GM18907 (cell line): Measurements from ENCODE around the gene SLC1A4.

Experiments used
- ATAC-seq: cut with Tn5 transposase; IDR thresholded peaks from one replicate; pipeline ENCODE4 v1.9.1; 2021; ENCODE audit warnings: mild to moderate bottlenecking, moderate library complexity; ENCODE audit not compliant: unreplicated experiment

The SLC1A4 gene

DNA sequence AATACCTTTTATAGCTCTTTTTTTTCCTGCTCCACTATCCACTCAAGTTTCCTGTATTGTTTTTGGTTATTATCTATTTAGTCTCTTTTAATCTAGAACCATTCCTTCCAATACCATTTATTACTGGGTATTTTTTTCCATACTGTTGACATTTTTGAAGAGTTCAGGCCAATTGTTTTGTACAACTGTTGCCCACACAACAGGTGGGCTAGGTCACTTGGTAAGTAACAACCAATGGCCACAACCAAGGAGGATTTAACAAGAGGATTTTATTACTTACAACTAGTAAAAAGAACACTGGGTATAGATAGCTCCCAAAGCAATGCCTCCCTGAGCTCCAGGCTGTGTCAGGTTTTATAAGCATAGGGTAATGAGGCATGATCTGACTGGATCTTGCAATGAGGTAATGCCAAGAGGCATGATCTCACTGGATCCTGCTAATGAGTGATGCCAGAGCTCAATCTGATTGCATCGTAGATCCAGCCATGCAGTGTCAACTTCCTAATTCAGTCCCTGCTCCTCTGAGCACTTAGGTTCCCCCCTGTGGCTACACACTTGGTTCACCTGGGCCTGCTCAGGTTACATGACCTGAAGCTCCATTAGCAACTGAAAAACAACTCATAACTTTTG, 59.9 kb downstream of the SLC1A4 start:
- ATAC-seq, result no peak

GRCh38 chr2:65050931-65051330, 61.7 kb downstream of the SLC1A4 start:
- ATAC-seq, result no peak

DNA sequence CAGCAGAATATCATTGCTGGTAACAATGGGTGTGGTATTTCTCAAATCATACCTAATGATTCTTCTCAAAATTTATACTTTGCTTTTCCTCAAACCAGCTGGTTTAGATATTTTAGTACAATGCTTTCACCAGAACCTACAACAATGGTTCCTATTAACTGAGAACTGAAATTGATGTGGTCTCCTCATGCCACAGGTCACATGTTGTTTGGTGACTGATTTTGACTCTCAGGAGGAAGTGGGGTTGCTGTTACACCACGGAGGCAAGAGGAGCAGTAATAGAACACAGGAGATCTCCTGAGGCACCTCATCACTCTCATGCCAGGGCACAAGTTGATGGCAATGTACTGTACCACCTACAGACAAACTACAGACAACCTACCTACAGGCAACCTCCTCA, 64.0 kb downstream of the SLC1A4 start:
- ATAC-seq, result peak; percentile 62

DNA sequence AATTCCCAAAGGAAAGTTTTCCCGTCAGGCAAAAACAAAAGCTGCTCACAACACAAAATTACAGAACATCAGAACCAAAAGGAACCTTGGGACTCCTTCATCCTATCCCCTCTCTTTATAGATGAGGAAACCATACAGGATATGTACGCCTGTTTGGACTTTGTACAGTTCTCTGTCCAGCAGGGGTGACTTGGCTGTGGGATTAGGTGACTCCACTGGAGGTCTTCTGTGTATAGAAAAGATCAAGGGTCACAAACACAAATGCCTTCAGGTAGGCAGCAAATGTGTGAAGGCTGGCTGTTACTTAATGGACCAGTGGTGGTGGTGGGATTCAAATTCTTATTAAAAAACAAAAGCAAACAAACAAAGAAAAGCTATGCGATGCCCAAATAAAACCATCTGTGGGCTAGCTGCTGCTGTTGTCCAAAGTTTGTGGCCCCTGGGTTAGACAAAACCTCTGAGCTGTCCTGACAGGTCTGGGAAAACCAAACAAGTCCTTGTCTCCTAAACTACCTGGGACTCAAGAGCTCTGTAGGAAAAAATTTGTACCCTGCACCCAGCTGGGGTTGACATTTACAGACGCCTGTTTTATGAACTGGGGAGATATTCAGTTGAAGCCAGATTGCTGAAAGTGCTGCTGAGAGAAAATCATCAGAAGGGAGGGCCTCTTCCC, 65.7 kb downstream of the SLC1A4 start:
- no peak for ATAC-seq

DNA sequence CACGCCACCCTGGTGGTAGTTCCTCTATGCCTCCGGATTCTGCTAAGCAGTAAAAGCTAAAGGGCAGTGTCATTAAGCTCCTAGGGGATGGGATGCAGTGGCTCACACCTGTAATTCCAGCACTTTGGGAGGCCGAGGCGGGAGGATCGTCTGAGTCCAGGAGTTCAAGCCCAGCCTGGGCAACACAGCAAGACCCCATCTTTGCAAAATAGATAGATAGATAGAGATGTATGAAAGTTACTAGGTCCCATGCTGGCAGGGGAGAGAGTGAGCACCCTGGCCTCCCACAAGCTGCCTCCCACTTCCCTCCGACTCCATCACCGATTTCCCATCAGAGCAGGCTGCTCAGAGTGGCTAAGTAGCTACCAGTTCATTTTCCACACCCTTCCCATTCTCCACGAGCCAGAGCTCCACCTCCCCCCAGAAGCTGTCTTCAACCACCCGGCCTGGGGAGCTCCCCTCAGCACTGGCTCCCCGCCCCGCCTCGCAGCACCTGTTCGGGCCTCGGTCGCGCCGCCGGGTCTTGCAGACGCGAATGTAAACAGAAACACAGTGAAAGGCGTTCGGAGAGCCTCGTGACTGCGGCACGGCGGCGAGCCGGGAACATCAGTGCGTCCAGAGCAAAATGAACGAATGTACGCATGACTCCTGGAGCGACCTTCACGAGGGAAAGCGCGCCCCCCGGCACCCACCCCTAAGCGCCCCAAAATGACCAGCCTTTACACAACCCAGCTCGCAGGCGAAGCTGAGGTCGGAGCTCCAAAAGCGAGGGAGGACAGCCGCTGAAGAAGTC, 66.4 kb downstream of the SLC1A4 start:
- ATAC-seq, result peak; percentile 36

DNA sequence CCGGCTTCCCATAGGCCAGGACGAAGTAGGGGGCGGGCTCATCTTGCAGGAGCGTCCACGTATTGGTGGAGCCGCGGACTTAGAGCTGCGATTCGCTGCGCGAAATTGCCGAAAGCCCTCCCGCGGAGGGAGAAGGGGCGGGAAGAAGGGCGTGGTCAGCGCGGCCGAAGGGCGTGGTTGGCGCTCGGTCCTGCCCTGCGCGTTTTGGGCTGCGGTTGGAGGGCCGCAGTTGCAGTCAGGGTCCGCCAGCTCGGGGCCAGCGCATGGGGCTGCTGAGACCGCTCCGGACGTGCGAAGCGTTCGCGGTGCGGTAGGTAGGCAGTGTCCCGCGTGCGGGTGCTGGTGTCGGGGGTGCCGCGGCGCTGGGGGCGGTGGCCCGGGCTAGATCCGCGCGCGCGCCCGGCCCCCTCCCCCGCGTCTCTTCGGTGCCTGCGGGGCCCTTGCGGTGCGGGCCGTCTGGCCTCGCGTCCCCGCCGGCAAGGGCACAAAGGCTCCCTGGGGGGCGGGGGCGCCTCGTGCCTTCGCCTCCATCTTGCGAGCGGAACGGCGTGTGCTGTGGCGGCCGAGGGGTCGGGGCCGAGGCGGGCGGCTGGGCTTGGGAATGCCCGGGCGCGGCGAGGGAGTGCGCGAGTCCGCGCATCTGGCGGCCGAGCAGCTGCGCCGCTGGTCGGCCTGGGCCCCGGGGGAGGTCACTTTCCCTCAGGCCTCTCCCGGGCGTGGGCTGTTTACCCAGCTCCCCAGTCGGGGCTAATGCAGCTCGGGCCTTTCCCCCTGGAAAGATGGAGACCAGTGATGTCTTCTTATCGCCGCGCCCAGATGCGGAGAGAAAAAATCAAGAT, 67.2 kb downstream of the SLC1A4 start, which contains the start of gene CEP68:
Gene CEP68, plus strand, starts transcription at position 202 of the 839 bp plus-strand sequence. CDS start 13,029 bp downstream, outside the sequence.
- ATAC-seq, result peak; percentile 86

- no peak for ATAC-seq
These were observed 67.8 kb downstream of the SLC1A4 start for GRCh38 chr2:65057054-65057375.

DNA sequence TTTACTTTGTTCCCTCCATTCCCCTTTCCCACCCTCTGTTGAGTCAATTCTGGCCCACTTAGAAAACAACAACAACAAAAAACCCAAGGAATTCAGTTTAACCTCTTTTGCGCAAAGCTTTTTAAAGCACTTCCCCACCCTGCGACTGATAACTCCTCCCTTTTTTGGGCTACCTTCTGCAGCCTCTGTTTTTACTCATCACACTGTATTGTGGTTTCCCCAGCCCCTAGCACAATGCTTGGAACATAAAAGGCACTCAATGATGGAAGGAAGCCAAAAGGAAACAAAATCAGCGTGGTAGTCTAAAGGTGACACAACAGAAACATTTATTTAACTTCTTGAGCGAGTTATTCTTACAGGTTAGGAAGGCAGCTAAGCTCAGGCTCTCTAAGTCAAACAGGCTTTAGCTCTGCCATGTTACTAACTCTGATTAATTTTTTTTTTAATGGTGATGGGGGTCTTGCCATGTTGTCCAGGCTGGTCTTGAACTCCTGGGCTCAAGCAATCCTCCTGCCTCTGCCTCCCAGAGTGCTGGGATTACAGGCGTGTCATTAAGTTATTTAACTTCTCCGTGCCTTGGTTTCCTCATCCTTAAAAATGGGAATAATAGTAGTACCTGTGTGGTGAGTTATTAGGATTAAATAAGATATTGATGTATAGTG, 68.3 kb downstream of the SLC1A4 start:
- ATAC-seq, result peak; percentile 21

- no peak for ATAC-seq
These were observed 69.9 kb downstream of the SLC1A4 start for GRCh38 chr2:65059071-65059470.

DNA sequence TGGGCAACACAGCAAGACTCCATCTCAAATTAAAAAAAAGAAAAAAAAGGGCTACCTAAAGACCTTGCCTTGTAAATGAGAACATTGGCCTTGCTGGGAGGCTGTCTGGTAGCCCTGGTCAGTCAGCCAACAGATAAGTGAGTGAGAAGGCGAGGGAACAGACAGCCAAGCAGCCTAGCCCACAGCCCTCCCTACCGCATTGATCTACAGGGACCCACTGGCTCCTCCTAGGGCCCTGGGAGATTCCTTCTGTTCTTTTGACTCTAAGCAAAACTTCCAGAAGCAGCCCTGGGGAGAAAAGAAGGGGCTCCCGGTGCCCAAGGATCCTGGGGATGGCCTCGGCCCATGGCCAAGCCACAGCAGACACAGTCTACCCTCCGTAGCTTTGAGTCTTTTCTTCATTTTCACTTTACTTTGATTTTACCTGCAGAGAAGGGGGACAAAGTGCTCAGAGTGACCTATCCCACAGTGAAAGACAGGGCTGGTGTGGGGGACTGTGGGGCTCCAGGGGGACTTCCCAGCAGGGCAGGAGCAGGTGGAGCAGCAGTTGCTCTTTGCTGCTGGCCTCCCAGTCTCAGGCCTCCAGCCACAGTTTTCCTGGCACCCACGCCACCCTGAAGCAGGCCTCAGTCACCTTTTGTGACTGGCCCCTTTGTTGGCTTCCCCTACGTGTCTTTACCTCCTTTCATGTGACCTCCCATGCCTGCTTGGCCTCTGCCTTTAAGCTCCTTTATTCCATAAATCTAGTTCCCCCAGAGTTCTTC, 72.1 kb downstream of the SLC1A4 start:
- ATAC-seq, result no peak

- ATAC-seq, result no peak
These were observed 72.7 kb downstream of the SLC1A4 start for GRCh38 chr2:65061910-65062339.

DNA sequence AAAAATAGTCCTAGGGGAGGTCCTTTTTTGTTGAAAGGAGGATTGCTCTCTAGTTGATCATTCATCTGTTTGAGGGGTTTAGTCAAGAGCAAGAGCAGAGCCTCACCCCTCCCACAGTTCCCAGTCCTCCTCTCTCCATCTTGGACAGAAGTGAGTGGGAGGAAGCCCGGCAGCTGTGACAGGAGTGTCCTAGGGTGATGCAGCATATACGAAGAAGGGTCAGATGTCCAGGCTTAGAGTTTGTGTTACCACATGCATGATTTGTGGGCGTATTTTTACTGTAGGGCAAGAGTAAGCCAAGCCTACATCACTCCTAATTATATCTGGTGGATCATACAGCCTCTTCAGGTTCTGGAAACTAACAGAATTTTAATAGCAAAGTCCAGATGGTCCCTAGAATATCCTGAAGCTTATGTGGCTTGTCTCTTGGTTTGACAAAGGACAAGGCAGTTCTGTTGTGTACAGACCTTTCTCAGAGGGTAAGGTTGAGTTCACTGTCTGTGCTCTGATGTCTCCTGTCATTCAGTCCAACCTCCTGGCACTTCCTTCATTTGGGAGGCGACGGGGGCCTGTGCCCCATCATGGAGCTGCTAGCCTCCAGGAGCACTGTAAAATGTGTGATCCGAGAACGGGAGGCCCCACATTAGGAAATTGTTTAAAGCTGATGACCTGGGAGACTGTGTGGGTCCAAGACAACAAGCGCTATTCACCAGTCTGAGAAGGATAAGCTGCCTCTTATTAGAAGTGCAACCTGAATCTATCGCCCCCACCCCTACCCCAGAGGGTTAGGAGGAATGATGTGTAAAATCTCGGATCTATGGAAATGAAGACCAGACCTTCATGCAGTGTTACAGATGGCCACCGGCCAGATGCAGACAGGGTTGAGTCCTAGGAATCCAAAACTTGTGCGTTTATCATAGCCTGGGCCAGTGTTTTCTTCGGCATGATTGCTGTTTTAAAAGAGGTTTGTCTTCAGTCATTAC, 73.9 kb downstream of the SLC1A4 start:
- ATAC-seq, result no peak

DNA sequence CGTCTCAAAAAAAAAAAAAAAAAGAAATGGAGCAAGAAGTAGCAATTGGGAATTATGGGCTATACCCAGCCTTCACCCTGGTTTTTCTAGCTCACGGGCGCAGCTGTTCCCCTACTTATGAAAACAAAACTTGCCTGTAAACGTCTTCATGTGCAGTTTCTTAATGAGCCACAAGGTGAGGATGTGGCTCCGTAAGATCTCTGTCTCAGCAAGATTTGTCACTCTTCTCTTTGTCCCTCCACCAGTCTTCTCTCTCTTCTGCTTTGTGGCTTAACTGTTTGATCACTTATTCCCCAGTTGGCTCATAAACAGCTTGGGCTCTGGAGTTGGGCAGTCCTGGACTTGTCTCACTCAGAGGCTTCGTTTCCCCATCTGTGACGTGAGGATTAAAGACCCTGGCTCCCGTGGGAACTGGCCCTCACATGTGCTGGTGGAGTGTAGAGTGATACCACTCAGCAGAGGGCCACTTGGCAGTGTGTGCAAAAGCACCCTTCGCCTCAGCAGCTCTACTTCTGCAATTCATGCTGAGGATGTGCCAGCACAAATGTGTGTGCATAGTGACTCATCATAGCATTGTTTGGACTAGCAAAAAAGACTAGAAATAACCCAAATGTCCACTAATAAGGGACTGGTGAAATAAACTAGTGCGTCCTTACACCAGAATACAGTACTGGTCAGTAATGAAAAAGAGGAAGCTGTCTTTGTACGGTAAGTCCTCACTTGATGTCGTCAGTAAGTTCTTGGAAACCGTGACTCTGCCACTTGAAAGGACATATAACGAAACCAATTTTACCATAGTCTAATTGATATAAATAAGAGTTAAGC, 75.7 kb downstream of the SLC1A4 start:
- peak; percentile 88 for ATAC-seq

- ATAC-seq, result no peak
These were observed 78.8 kb downstream of the SLC1A4 start for GRCh38 chr2:65067806-65068553.

DNA sequence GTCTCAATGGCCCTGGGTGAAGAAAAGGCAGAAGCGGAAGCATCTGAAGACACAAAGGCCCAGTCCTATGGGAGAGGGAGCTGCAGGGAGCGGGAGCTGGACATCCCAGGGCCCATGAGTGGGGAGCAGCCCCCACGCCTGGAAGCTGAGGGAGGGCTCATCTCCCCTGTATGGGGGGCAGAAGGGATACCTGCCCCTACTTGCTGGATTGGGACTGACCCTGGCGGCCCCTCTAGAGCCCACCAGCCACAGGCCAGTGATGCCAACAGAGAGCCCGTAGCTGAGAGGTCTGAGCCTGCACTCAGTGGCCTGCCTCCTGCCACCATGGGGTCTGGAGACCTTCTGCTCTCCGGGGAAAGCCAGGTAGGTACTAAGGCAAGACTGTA, 80.2 kb downstream of the SLC1A4 start:
- no peak for ATAC-seq

DNA sequence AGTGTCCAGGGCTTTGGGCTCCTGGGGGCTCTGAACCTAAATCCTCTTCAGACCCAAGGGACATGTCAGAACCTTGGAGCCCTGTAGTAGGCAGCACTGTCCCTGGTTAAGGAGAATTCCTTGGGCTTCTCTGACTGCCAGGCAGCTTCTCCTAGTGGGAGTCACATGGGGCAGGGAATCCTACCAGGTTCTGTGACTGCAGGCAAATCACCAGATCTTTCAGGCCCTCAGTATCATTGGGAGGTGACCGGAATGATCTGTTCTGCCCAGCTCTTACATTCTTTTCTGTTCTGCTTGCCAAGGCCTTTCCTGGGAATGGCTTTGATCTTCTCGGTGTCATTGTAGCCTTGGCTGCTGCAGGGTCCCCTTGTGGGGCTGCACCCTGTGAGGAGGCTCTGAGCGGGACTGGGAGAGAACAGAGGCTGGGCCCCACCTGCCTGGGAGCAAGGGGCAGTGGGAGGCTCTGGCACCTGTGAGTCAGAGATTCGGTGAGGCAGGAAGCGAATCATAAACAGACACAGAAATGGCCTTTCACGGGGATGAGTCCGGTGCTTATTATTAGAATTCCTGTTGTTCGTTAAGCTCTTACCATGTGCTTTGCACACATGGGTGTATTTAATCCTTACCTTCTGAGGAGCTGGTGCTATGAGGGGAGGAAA, 81.1 kb downstream of the SLC1A4 start:
- no peak for ATAC-seq

DNA sequence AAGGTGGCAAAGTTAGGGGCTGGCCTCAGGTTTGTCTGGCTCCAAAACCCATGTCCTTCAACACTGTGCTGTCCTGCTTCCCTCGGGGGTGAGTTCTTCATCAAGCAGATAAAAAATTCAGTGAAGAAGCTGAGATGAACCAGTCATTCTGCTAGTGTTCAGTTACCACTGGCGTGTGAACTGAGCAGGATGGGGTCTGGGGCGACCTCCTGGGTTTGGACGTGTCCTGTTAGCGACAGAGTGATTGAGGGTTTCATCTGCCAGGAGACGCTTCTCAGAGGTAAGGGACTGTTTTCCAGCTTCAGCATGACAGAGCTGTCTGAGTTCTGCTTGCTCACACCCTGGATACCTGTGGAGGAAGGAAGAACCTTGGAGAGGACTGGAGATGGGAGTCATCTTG, 81.7 kb downstream of the SLC1A4 start:
- no peak for ATAC-seq
